CD4-positive, alpha-beta T cell treated with Interleukin-12 subunit alpha and Interleukin-12 subunit beta, for 1 hour (primary cell): ENCODE measurements around the gene LTB4R2.
A peak's percentile ranks its signal among the peaks of the same experiment; 100 is the strongest.

Source experiments
- DNase-seq: peaks from one replicate; pipeline ENCODE4 v3.0.0-alpha.2; 2020

LTB4R2 gene

GRCh38 chr14:24277606-24278321, 32.2 kb upstream of the LTB4R2 start:
- DNase-seq: peak; percentile 11

- DNase-seq: no peak
Measured at GRCh38 chr14:24278424-24278823, 31.5 kb upstream of the LTB4R2 start.

- DNase-seq: peak; percentile 71
Measured at GRCh38 chr14:24279301-24280186, 30.4 kb upstream of the LTB4R2 start.

GRCh38 chr14:24280797-24281460, 29.0 kb upstream of the LTB4R2 start:
- DNase-seq: no peak

- DNase-seq: no peak
Measured at GRCh38 chr14:24281636-24282035, 28.3 kb upstream of the LTB4R2 start.

GRCh38 chr14:24282736-24283135, 27.2 kb upstream of the LTB4R2 start:
- no peak for DNase-seq

- no peak for DNase-seq
Measured at GRCh38 chr14:24283796-24284460, 26.0 kb upstream of the LTB4R2 start.

GRCh38 chr14:24284501-24285035, 25.4 kb upstream of the LTB4R2 start:
- no peak for DNase-seq

- DNase-seq: no peak
Measured at GRCh38 chr14:24285351-24285750, 24.6 kb upstream of the LTB4R2 start.

- DNase-seq: no peak
Measured at GRCh38 chr14:24286996-24287395, 22.9 kb upstream of the LTB4R2 start.

GRCh38 chr14:24289649-24290280, 20.2 kb upstream of the LTB4R2 start:
- no peak for DNase-seq

GRCh38 chr14:24290746-24291145, 19.2 kb upstream of the LTB4R2 start:
- no peak for DNase-seq

GRCh38 chr14:24291446-24292117, 18.4 kb upstream of the LTB4R2 start:
- no peak for DNase-seq

- no peak for DNase-seq
Measured at GRCh38 chr14:24292118-24292807, 17.7 kb upstream of the LTB4R2 start.

GRCh38 chr14:24293525-24293924, 16.4 kb upstream of the LTB4R2 start:
- DNase-seq: no peak

- DNase-seq: peak; percentile 82
Measured at GRCh38 chr14:24296341-24297157, 13.4 kb upstream of the LTB4R2 start.

GRCh38 chr14:24297190-24297964, 12.6 kb upstream of the LTB4R2 start:
- DNase-seq: peak; percentile 22

- peak; percentile 18 for DNase-seq
Measured at GRCh38 chr14:24298892-24299254, 11.1 kb upstream of the LTB4R2 start.
